ENCODE results near the gene EXOC3. TPM values are rescaled to one million over a fixed set of nuclear protein-coding genes. Genes with fewer than 3 reads are reported as not detected.

The EXOC3 gene
- total RNA-seq, 1 experiment from 2014 or later: 52.4 TPM

- Histone ChIP-seq H4K20me1 (ENCODE audit: insufficient read depth) (no peaks in the 10 kb centered on the region), H3K4me2 (ENCODE audit: low read length) (peak overlapping the region; percentile 51), H3K9ac (ENCODE audit: low read length) (0 out of 2 replicates have a peak overlapping the region, but pooled peaks have one; percentile 23), H3K4me1 (ENCODE audit: control insufficient read depth in 1 of 2, insufficient read depth in 2 of 2, low read length in 2 of 2) (peaks cover 0 to 12% of the 10 kb centered on the region in 2 experiments; a peak in 2 of 4 replicates), H3K36me3 (ENCODE audit: control insufficient read depth in 1 of 2, insufficient read depth in 2 of 2, low read length in 2 of 2) (peaks cover 23 to 27% of the 10 kb centered on the region in 2 experiments), H3K9me3 (ENCODE audit: control insufficient read depth in 1 of 2, insufficient read depth in 1 of 2, low read depth in 1 of 2, low read length in 2 of 2) (no peaks in the 10 kb centered on the region), H3K27me3 (ENCODE audit: insufficient read depth, low read length) (no peaks in the 10 kb centered on the region), H3K27ac (ENCODE audit: low read depth, low read length) (no peak overlapping the region), H3K4me3 (replicated peaks in 1 of 2; ENCODE audit: low read depth in 1 of 2, low read length in 2 of 2) (no peak overlapping the region), H3K9me2 (ENCODE audit: insufficient read depth) (no peaks in the 10 kb centered on the region), H2AFZ (ENCODE audit: low read depth, low read length, poor library complexity, severe bottlenecking) (no peak overlapping the region), H3K79me2 (ENCODE audit: insufficient read depth, low read length) (peaks cover 43% of the 10 kb centered on the region)
- ChIA-PET POLR2A (no interaction called here), RAD21 (ENCODE audit: low non-redundant PET in 1 of 2, low total read pairs in 2 of 2, uncharacterized antibody in 2 of 2, unreplicated experiment in 2 of 2) (no interaction called here), CTCF (interaction anchor here (1.3 kb wide), 1 partner anchor 12 kb away, joined by 4 read pairs; no protein-coding TSS in a partner anchor)
- intact Hi-C loops (cut with micrococcal nuclease): loop anchor here (10.0 kb wide), 1 partner anchor 156 kb away; the partner anchor contains the start of gene CEP72
- no peak for TF ChIP-seq REST (IDR thresholded peaks at IDR 0.05; ENCODE audit: low read depth)
- no peak for TF ChIP-seq ZFX (IDR thresholded peaks at IDR 0.05)
- 0 out of 2 replicates have a peak, but pooled peaks have one; percentile 16 for TF ChIP-seq JUND (IDR thresholded peaks at IDR 0.05)
- TF ChIP-seq SP1 (IDR thresholded peaks at IDR 0.05; ENCODE audit: low read depth): 0 out of 2 replicates have a peak, but pooled peaks have one; percentile 9
- no peak for TF ChIP-seq CBX3 (IDR thresholded peaks at IDR 0.05; ENCODE audit: low read depth)
- TF ChIP-seq ELF1 (IDR thresholded peaks at IDR 0.05; ENCODE audit: borderline replicate concordance, low read depth): no peak
- TF ChIP-seq CEBPB (IDR thresholded peaks at IDR 0.05; ENCODE audit: low read depth): no peak
- TF ChIP-seq FOSL1 (IDR thresholded peaks at IDR 0.05; ENCODE audit: low read depth): 0 out of 2 replicates have a peak, but pooled peaks have one; percentile 12
- ATAC-seq: peak; percentile 52; the same call in 1 of the 2 replicates
- BruUV-seq (replicated peaks): no TSS peak
- DNase-seq (ENCODE audit: low read depth, low spot score): no peak
These were observed 15.8 kb downstream of the EXOC3 start for GRCh38 chr5:458547-459353.
